Stimulated activated CD4-positive, alpha-beta T cell treated with anti-CD3 and anti-CD28 coated beads, Interleukin-12 subunit alpha, Interleukin-12 subunit beta, amount 100 ng/mL, for 24 hours (primary cell): Measurements from ENCODE around the gene ANXA2.
"Not testable (repeated sequence)": the region's sequence is repeated elsewhere in the genome, so short reads cannot be mapped to it uniquely, and the experiment has no call there.

Source experiments
- DNase-seq, 2 experiments: peaks; one replicate each; pipeline ENCODE4 v3.0.0-alpha.2; 2020; ENCODE audit warnings: low read depth in 2 of 2

ANXA2 gene

DNA sequence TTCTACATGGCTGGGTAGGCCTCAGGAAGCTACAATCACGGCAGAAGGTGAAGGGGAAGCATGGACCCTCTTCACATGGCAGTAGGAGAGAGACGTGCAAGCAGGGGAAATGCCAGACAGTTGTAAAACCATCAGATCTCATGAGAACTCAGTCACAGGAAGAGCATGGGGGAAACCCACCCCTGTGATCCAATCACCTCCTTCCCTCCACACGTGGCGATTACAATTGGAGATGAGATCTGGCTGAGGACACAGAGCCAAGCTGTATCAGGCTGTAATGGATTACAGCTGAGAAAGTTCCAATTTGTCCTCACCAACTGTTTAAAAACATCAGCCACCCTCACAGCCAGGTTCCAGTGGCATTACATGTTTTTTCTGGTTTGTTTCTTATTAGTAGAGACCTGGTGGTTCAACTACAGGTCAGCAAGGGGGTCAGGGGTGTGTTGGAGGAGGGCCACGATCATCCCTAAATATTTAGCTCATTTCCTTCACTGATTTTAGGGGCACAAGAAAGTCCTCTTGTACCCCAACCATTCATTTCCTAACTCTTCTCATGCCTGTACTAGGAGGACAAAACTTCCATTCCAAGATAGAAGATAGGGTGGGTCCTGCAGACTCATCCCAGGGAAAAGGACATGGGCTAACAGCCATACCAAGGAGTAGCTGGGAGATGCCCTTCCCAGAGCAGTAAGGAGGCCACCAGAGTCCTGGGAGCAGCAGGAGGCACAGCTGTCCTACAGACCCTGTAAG, 54.4 kb downstream of the ANXA2 start:
- DNase-seq: no peak

DNA sequence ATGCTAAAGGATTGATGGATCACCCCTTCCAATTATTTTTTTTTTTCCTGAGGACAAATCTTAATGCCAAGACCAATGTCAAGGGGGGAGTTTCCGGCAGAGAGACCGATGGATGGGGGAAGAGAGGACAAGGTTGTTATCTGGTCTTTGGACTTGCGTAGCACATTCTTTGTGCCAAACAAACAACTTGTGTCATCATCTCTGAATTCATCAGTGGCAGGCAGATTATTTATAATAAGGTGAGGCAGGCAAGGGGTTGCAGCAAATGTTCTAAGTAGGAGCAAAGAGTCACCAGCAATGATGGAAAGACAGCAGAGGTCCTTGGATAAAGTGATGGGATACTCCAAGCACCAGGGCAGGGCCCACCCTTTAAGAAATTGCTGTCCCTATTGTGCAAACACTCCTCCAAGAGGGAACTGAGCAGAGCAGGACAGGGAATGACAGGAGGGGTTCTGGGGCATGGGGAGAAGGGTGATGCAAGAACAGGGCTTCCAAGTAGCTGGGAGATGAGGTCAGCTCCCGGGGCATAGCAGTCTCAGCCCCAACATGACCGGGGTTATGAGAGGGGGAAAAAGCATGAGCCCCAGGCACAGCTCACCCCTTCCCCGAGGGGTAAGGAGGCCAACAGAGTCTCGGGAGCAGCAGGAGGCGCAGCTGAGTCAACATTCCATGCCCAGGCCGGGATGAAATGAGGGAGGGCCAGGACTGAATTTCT, 57.4 kb downstream of the ANXA2 start:
- DNase-seq: no peak

DNA sequence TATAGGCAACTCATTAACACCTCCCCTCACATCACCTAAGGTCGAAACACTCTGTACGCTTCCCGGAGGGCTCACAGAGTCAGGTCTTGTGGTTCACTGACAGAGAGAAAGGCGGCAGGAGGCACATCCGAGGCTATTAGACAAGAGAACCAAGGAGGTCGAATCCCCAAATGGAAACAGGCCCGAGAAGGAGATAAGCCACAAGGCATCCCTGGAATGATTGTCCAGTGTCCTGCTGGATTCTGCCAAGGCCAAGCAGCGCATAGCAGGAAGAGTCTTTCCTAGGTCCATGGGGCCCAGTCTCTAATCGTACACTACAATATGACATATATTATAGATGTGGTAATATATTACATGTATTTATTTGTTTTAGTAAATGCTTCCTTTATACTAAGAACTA, 58.5 kb downstream of the ANXA2 start:
- DNase-seq: no peak

DNA sequence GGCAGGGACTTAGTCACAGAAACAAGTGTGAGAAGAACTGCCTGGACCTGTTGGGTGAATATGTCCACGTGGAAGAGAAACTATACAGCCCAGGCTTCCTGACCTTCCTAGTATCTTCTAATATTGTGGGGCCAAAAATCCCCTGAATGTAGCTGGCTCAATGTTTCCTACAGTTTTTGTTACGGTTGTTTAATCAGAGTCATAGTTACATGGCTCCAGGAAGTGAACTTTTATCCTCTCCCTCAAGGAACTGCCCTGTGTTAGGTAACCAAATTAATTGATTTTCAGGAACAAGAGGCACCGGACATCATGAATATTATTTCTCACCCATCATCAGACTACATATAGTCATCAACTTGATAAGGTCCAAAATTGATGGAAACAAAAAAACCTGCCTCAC, 59.0 kb downstream of the ANXA2 start:
- DNase-seq: no peak

DNA sequence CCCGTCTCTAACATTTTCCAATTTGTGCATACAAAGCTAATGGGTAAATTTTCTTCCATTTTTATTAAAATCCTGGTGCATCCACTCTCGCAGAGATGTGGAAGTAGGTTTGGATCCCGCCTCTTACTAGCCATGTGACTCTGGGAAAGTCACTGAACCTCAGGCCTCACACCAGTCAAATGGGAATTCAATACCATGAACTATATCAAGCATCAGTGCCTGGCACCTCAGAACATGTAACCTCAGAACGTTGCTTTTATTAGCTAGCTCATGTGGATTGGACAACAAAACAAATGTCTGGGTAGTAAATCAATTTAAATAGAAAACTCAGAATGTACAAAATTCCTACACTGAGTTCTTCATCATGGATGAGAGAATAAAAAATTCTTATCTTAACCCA, 60.7 kb downstream of the ANXA2 start:
- no peak for DNase-seq

DNA sequence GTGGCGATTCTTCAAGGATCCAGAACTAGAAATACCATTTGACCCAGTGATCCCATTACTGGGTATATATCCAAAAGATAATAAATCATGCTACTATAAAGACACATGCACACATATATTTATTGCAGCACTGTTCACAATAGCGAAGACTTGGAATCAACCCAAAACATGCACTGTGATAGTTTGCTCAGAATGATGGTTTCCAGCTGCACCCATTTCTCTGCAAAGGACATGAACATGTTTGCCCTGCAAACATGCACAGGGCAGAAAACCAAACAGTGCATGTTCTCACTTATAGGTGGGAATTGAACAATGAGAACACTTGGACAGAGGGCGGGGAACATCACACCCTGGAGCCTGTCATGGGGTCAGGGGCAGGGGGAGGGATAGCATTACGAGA, 62.5 kb downstream of the ANXA2 start:
- DNase-seq: not testable (repeated sequence)

DNA sequence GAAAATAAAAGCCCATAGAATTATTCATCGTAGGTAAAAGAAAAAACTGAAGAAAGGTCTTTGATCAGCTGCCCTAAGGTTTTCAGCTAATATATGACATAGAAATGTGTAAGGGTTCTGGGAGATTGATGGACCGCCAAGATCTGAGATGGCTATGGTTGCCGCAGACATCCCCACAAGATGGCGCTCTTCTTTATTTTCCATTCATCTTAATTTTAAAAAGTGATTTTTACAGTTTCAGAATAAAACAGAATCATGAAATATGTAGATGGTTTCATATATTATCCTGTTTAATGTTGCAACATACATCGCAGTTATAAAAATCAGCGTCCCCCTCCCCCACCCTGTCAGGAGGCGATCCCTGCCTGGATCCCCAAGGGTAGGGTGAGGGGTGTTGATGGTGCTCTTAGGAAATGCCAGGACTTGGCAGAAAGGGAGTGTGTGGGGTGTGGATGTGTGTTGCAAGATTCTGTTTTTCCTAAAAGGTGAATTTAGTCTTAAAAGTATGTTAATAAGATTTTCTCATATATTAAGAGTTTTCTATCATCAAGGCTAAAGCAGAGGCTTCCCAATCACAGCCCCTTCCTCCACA, 68.8 kb downstream of the ANXA2 start:
- peak in 1 of 2 experiments; percentile 17 for DNase-seq

DNA sequence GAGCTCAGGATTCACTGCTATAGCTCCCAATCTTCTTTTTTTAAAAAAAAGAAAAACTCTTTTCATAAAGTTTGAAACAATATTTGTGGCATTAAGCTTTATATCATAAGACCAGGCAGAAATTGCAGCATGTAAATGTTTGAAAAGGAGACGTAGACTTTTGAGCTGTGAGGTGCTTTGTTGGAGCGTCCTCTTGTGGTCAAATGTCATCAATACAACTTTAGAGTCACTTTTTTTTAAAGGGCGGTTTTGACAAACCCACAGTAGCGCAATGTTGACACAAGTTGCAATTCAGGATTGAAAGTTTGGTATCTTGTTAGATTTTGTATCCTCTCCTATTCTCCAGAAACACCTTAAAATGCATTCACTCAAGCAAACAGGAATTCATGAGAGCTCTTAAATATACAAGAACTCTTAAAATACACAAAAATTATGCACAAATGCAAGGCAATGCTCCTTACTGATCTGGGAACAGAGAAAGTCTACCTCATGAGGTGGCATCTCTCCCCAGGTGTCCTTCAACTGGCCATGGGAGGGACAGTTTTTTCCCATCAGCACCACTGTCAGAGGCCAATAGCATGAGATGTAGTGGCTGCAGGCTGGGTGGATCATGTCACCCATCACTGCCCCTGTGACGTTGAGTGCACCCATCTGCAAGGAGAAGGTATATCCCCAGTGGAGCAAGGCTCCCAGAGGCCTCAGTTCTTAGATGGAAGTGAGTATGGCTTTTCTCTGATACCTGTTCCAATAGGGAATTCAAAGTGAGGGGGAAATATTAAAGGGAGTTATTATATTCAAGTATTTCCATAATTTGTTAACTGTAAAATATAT, 70.7 kb downstream of the ANXA2 start:
- no peak for DNase-seq

DNA sequence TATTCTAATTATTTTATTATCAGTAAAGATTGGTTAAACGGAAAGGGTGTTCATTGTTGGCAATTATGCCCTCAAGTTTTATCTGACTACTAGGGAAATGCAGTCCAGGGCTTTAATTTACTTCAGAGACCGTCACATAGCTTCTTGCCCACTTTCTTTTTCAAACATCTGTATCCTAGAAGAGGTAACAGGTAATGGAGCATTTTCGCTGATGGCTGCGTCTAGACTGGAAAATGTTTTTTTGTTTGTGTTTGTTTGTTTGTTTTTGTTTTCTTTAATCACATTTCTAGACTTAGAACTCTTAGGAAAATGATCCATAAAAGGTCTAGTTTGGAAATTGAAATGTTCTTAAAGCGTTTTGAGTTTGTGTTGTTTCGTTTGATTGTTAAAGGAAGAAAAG, 71.4 kb downstream of the ANXA2 start:
- no peak for DNase-seq

DNA sequence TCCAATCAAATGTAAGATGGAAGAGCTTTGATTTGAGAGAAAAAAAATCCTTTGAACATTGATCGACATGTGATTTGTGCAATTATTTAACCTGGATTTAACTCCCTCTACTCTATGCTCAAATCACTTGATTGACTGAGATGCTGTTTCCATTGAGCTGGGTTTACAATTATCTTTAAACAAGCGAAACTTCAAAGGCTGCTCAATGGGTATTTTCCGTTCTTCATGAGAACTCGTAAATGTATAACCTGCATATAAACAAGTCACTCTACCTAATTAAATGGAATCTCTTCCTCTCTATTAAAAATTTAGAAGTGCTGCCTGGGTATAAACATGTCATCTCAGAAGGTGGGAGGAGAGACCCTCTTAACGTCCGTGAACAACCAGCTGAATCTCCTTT, 71.9 kb downstream of the ANXA2 start:
- no peak for DNase-seq

DNA sequence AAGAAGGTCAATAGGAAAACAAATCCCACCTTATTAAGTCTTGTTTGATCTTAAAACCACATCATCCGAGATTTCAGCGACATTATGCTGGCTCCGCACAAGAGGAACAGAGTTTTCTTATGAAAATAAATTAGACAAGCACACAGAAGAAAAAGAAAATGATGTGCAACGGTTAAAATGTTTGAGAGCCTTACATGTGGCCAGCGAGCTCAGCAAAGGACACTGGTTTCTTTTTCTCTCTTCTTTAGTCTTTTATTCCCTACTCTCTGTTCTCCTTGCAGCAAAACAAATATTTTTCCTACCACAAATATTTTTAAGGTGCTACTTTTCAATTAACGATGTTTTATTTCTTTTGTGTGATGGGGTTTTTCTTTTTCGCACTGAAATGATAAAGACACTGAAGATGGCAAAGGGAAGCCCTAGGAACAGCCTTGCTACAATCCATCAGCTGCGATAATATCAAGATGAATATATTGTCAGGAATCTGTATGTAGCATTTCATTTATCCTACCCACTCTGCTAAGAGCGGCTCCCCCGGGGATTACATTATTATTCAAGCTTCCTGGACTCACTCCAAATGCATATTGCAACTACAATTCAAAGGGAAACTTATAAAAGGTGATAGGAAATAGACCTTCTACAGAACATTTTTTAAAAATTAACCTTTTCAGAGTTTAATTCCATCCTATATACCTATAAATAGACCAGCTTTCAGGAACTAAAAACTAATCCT, 72.9 kb downstream of the ANXA2 start:
- no peak for DNase-seq

DNA sequence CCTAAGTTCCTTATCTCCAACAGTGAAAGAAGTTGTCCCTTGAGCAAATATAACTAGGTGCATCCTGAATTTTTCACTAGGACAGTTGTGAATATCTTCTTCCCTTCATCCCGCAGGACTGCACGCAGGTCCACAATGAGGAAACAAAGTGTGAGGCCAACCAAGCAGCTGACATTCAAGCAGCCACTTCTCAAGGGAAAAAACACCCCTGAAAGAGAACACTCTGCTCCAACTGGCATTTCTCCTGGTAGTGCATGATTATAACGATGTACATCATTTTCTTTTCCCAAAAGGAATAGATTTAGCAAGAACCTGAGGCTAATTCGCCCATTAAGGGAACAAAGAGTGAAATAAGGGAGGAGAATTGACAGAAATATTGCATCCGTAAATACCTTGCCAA, 74.5 kb downstream of the ANXA2 start:
- no peak for DNase-seq

DNA sequence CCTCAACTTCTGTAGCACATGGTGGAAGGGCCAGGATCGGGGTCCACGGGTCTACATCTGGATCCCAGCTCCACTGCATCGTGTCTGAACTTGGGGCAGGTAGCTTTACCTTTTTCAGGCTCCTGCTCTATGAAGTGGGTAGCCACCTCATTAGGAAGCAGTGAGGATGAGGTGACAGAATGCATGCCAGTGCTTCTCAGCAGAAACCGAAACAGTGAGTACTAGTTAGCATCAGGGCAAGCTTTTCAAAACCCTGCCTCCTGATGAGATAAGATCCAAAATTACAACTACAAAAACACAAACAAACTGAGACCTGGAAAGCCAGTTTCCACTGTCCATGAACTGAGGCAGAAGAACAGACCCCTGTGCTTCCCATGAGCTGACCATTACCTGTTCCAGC, 77.4 kb downstream of the ANXA2 start:
- no peak for DNase-seq

DNA sequence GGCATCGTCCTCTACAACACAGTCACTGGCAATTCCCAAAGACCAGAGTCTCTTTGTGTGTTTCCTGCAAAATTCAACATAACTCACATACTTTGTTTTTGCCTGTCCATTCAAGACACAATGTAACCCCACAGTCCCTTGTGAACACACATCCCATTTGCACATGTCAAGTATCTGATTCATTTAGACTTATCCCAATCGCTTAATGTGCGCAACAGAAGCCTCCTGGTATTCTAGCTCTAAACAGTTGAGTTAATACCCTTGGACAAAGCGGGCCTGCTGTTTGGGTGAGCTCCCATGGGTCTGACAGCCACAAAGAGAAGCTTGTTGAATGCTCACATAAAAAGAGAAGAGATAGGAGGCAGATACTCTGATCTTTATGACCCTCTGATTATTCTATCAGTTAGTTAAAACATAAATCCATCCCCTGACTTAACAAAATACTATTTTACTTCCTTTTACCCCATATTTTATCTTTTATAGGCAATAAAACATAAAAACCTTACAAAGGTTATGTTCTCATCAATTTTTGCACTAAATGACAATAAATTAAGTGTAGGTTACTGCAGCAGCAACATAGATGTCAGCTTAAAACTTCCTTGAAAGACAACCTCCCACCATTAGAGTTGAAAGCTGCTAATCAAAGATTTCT, 79.4 kb downstream of the ANXA2 start:
- no peak for DNase-seq

DNA sequence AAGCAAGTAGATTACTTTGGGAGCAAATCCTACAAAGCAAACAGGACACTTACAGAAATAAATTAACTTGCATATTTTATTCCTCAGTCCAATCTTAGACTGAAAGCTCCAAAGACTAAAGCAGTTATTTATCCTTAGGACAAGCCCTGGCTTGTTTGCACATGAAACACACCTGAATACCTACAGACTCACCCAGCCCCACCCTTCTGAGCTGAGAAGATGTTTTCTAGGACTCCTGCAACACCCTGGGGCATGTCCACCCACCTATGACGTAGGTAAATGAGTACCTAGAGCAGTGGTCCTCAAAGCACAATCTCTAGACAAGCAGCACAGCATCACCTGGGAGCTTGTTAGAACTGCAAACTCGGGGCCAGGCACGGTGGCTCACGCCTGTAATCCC, 80.8 kb downstream of the ANXA2 start:
- no peak for DNase-seq

DNA sequence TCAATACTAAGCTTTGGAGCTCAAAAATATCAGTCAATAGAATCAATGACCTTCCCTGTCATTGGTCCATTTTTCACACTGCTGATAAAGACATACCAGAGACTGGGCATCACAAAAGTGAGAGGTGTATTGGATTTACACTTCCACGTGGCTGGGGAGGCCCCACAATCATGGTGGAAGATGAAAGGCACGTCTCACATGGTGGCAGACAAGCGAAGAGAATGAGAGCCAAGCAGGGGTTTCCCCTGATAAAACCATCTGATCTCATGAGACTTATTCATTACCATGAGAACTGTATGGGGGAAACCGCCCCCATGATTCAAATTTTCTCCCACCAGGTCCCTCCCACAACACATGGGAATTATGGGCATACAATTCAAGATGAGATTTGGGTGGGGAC, 81.9 kb downstream of the ANXA2 start:
- DNase-seq: no peak

DNA sequence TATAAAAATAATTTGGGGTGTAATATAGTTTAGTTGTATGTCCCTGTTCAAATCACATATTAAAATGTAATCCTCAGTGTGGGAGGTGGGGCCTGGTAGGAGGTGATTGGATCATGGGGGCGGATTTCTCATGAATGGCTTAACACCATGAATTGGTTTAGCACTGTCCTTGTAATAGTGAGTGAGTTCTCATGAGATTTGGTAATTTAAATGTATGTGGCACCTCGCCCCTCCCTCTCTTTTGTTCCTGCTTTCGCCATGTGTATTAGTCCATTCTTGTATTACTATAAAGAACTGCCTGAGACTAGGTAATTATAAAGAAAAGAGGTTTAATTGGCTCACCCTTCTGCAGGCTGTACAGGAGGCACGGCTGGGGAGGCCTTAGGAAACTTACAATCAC, 83.9 kb downstream of the ANXA2 start:
- DNase-seq: no peak

DNA sequence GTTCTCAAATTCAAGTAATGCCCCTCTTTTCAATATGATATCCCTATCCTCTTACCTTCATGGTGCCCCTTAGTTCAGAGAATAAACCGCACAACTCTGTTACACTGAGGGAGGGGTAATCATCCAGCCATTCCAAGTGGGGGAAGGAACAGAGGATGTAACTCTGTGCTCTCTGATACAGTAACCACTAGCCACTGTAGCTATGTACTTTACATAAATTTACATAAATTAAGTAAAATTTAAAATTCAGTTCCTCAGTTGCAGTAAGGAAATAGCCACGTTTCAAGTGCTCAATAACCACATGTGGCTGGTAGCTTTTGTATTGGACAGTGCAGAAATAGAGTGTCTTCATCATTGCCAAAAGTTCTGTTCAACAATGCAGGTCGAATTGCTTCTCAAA, 90.8 kb downstream of the ANXA2 start:
- DNase-seq: no peak

DNA sequence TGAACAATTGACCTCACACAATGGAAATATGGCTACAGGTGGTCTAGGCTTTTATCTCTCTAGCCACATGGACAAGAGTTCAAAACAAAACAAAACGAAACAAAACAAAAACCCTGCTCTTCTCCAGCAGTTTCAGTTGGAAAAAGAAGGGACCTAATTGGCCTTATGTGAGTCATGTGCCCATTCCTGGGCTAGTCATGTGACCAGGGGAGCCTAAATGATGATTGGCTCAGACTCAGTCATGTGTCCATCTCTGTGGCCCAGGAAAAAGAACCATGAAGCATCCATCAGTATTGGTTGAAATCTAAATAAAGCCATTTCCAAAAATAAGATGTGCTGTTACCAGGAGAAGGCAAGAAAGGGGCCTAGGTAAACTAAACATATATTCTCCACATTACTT, 96.8 kb downstream of the ANXA2 start:
- no peak for DNase-seq

DNA sequence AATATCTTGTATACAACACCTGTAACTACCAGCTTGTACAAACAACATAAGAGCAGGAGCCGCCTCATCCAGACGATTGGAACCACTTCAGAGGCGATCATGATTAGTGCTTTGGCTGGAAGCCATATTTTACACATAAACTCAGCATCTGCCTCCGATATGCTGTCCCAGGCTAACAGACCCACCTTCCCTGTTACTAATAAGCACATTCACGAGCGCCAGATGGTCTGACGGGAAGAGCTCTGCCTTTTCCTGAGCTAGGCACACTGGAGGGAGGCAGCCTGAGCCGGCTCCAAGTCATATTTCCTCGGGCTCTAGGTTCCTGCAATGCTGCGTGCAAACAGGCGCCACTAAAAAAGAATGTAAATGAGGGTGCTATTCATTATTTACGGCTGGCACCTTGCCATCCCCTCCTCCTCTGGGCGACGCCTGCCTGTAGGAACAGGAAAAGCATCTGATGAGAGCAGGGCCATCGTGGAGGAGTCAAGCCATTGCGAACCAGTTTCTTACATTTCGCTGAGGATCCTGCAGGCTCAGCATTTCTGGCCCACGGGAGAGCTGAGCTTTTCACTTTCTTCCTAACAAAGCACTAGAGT, 98.2 kb downstream of the ANXA2 start:
- DNase-seq: no peak
